Neural cell (in vitro differentiated cells): ENCODE measurements around the gene RUNDC3A. TPM values are rescaled to one million over a fixed set of nuclear protein-coding genes. Genes with fewer than 3 reads are reported as not detected.

Experiments
- H2AFZ ChIP-seq: fragments of 200-600, 300-800 bp; sonication (generic), shearing (Covaris generic); 2 replicates; pipeline ENCODE4 v1.6.0; 2014; ENCODE audit warnings: low read depth, mild to moderate bottlenecking, antibody characterized with exemption, low read length, moderate library complexity
- H3F3A ChIP-seq: fragments of 200-600 bp; shearing (Covaris generic); 2 replicates; pipeline ENCODE4 v1.6.1; 2016; ENCODE audit warnings: mild to moderate bottlenecking, moderate library complexity, mixed read lengths, antibody characterized with exemption, low read length; ENCODE audit not compliant: insufficient read depth, poor library complexity, severe bottlenecking
- H3K27ac ChIP-seq: fragments of 200-600, 300-800 bp; sonication (generic), shearing (Covaris generic); 2 replicates; pipeline ENCODE4 v1.5.1; 2014; ENCODE audit warnings: mild to moderate bottlenecking, low read length, moderate library complexity
- H3K27me3 ChIP-seq: fragments of 300-800, 200-600 bp; sonication (generic), shearing (Covaris generic); 2 replicates; pipeline ENCODE4 v1.6.0; 2014; ENCODE audit warnings: mild to moderate bottlenecking, low read depth, low read length, moderate library complexity; ENCODE audit not compliant: insufficient read depth
- H3K36me3 ChIP-seq: fragments of 300-800, 200-600 bp; sonication (generic), shearing (Covaris generic); 2 replicates; pipeline ENCODE4 v1.5.1; 2014; ENCODE audit warnings: mild to moderate bottlenecking, antibody characterized with exemption, low read length, moderate library complexity; ENCODE audit not compliant: insufficient read depth
- H3K4me2 ChIP-seq: fragments of 300-800, 200-600 bp; sonication (generic), shearing (Covaris generic); 2 replicates; pipeline ENCODE4 v1.6.0; 2014; ENCODE audit warnings: mild to moderate bottlenecking, low read length
- H3K4me3 ChIP-seq: fragments of 300-800, 200-600 bp; sonication (generic), shearing (Covaris generic); 2 replicates; pipeline ENCODE4 v1.5.1; 2014; ENCODE audit warnings: mild to moderate bottlenecking, low read length, moderate library complexity
- H3K79me2 ChIP-seq: fragments of 200-600 bp; shearing (Covaris generic); replicated peaks from 2 replicates; pipeline ENCODE4 v1.6.0; 2014; ENCODE audit warnings: mild to moderate bottlenecking, low read length, moderate library complexity; ENCODE audit not compliant: insufficient read depth
- H3K9ac ChIP-seq: fragments of 300-800, 200-600 bp; sonication (generic), shearing (Covaris generic); 2 replicates; pipeline ENCODE4 v1.6.1; 2016; ENCODE audit warnings: mild to moderate bottlenecking, low read length, mixed read lengths
- H3K9me2 ChIP-seq: fragments of 200-600 bp; shearing (Covaris generic); 2 replicates; pipeline ENCODE4 v1.6.1; 2016; ENCODE audit warnings: mild to moderate bottlenecking, low read length, mixed read lengths; ENCODE audit not compliant: insufficient read depth
- H3K9me3 ChIP-seq: fragments of 200-600, 300-800 bp; sonication (generic), shearing (Covaris generic); 2 replicates; pipeline ENCODE4 v1.6.1; 2016; ENCODE audit warnings: mild to moderate bottlenecking, mixed run types, low read length, moderate library complexity, mixed read lengths
- H4K20me1 ChIP-seq: fragments of 200-600 bp; shearing (Covaris generic); 2 replicates; pipeline ENCODE4 v1.6.1; 2016; ENCODE audit warnings: mild to moderate bottlenecking, mixed run types; ENCODE audit not compliant: insufficient read depth
- CTCF ChIP-seq: fragments of 450-650 bp; IDR thresholded peaks from 2 replicates; pipeline ENCODE4 v1.5.1; 2014; ENCODE audit warnings: antibody characterized with exemption, mild to moderate bottlenecking, moderate library complexity; ENCODE audit not compliant: poor library complexity, severe bottlenecking
- EP300 ChIP-seq: fragments of 450-650 bp; conservative IDR thresholded peaks from 2 replicates; pipeline ENCODE4 v1.6.1; 2014; ENCODE audit warnings: antibody characterized with exemption, mild to moderate bottlenecking, moderate library complexity; ENCODE audit not compliant: poor library complexity, severe bottlenecking
- EZH2 ChIP-seq: fragments of 200-600, 300-800 bp; shearing (Covaris generic), sonication (generic); IDR thresholded peaks from 2 replicates; pipeline ENCODE4 v1.6.1; 2014; ENCODE audit warnings: antibody characterized with exemption, low read length, borderline replicate concordance, mild to moderate bottlenecking; ENCODE audit not compliant: insufficient read depth, poor library complexity, severe bottlenecking
- MXI1 ChIP-seq: fragments of 450-650 bp; conservative IDR thresholded peaks from 2 replicates; pipeline ENCODE4 v1.6.1; 2014; ENCODE audit warnings: antibody characterized with exemption, mild to moderate bottlenecking; ENCODE audit not compliant: poor library complexity, severe bottlenecking
- POLR2AphosphoS5 ChIP-seq: IDR thresholded peaks from 2 replicates; pipeline ENCODE4 v1.6.1; 2012
- RAD21 ChIP-seq: fragments of 450-650 bp; conservative IDR thresholded peaks from 2 replicates; pipeline ENCODE4 v1.6.1; 2014; ENCODE audit warnings: antibody characterized with exemption, mild to moderate bottlenecking, moderate library complexity
- REST ChIP-seq: IDR thresholded peaks from 2 replicates; pipeline ENCODE4 v1.6.1; 2012; ENCODE audit warnings: borderline replicate concordance
- SMC3 ChIP-seq: fragments of 450-650 bp; conservative IDR thresholded peaks from 2 replicates; pipeline ENCODE4 v1.6.1; 2014; ENCODE audit warnings: antibody characterized with exemption, mild to moderate bottlenecking, moderate library complexity; ENCODE audit not compliant: poor library complexity
- TAF1 ChIP-seq: IDR thresholded peaks from 2 replicates; pipeline ENCODE4 v1.6.1; 2012; ENCODE audit warnings: low read depth
- polyA plus RNA-seq: library from polyadenylated mRNA; depleted of rRNA; stranded (reverse); fragments of >200 nt; gene quantifications from 2 replicates; pipeline ENCODE4 v1.2.3, GENCODE V29; 2014

Gene RUNDC3A
- polyA plus RNA-seq, 1 donor from 2014 or later: 279 TPM

GRCh38 chr17:44310188-44310587 is 1.8 kb downstream of the RUNDC3A start:
- no peak for TF ChIP-seq EZH2
- no peak for TF ChIP-seq CTCF
- no peak for TF ChIP-seq SMC3
- TF ChIP-seq EP300: no peak
- Histone ChIP-seq H3K9me3 (no peaks in the 10 kb centered on the region), H3K36me3 (no peaks in the 10 kb centered on the region), H2AFZ (no peak overlapping the region), H3F3A (no peaks in the 10 kb centered on the region), H3K4me2 (peak overlapping the region; percentile 99), H3K9me2 (no peaks in the 10 kb centered on the region), H3K27ac (peak overlapping the region; percentile 16), H3K9ac (peak overlapping the region; percentile 98), H3K79me2 (peaks cover 30% of the 10 kb centered on the region), H4K20me1 (peaks cover 6% of the 10 kb centered on the region), H3K27me3 (peaks cover 5% of the 10 kb centered on the region), H3K4me3 (peak overlapping the region; percentile 96)

- Histone ChIP-seq H3K9me3 (no peaks in the 10 kb centered on the region), H3F3A (no peaks in the 10 kb centered on the region), H3K27me3 (peaks cover 9% of the 10 kb centered on the region), H3K4me2 (peak overlapping the region; percentile 99), H2AFZ (no peak overlapping the region), H3K36me3 (no peaks in the 10 kb centered on the region), H3K9me2 (no peaks in the 10 kb centered on the region), H3K9ac (peak overlapping the region; percentile 98), H3K4me3 (peak overlapping the region; percentile 96), H4K20me1 (peaks cover 6% of the 10 kb centered on the region), H3K79me2 (peaks cover 30% of the 10 kb centered on the region), H3K27ac (no peak overlapping the region)
- no peak for TF ChIP-seq RAD21
- TF ChIP-seq TAF1: no peak
- no peak for TF ChIP-seq SMC3
- no peak for TF ChIP-seq POLR2AphosphoS5
- no peak for TF ChIP-seq REST
- TF ChIP-seq MXI1: no peak
- TF ChIP-seq EZH2: no peak
- no peak for TF ChIP-seq EP300
- TF ChIP-seq CTCF: no peak
Measured at GRCh38 chr17:44310609-44311376, 2.4 kb downstream of the RUNDC3A start.
